ENCODE results near the gene BRD1. TPM values are rescaled to one million over a fixed set of nuclear protein-coding genes. Genes with fewer than 3 reads are reported as not detected.
A peak's percentile ranks its signal among the peaks of the same experiment; 100 is the strongest.
"Not testable (repeated sequence)": the region's sequence is repeated elsewhere in the genome, so short reads cannot be mapped to it uniquely, and the experiment has no call there.

The BRD1 gene
- total and polyA plus RNA-seq, 8 donors, result 10.0 to 92.4 (median 30.4) TPM

GRCh38 chr22:49856343-49856742 lies 28.7 kb upstream of the BRD1 start:
- no peaks in the 10 kb centered on the region for H3K9me3 ChIP-seq
- WGBS, 5 donors, result 83 to 87% (median 86%) methylated on average over 15 to 18 of the region's 23 CpGs
- intact Hi-C loops (cut with DNase I; ENCODE audit: low total_unique reads), result no loop called here
- H3K27me3 ChIP-seq, result peaks cover 0 to 5% (median 0%) of the 10 kb centered on the region in 3 donors
- H3K36me3 ChIP-seq, result peaks cover 0 to 7% (median 0%) of the 10 kb centered on the region in 4 donors
- DNase-seq, result no peak
- no peak overlapping the region for H3K4me3 ChIP-seq
- H3K27ac ChIP-seq, result no peak overlapping the region
- TF ChIP-seq POLR2A (IDR thresholded peaks at IDR 0.05) (no peak), EP300 (IDR thresholded peaks at IDR 0.05) (no peak), CTCF (IDR thresholded peaks at IDR 0.05) (no peak), POLR2AphosphoS5 (IDR thresholded peaks at IDR 0.05) (no peak)
- H3K4me1 ChIP-seq, result peaks cover 15 to 44% (median 39%) of the 10 kb centered on the region in 4 donors

- intact Hi-C loops (cut with DNase I; ENCODE audit: low total_unique reads), result no loop called here
- 12 to 36% (median 21%) methylated on average over 9 of the region's 9 CpGs for WGBS, 5 donors
- Histone ChIP-seq H3K27me3 (peaks cover 0 to 12% (median 4%) of the 10 kb centered on the region in 3 donors), H3K9me3 (no peaks in the 10 kb centered on the region), H3K27ac (peak overlapping the region; percentile 6 to 86 (median 76)), H3K4me1 (peaks cover 15 to 42% (median 39%) of the 10 kb centered on the region in 4 donors), H3K36me3 (peaks cover 0 to 7% (median 0%) of the 10 kb centered on the region in 4 donors), H3K4me3 (peak overlapping the region in 3 of 4 donors; percentile 68 to 89 (median 70))
- TF ChIP-seq POLR2AphosphoS5 (IDR thresholded peaks at IDR 0.05), result peak in 1 of 3 donors; percentile 8
- TF ChIP-seq POLR2A (IDR thresholded peaks at IDR 0.05), result no peak
- DNase-seq, result peak in 1 of 2 donors; percentile 54
Observed at GRCh38 chr22:49855251-49855911, 27.7 kb upstream of the BRD1 start.

GRCh38 chr22:49853981-49854831 lies 26.5 kb upstream of the BRD1 start:
- peaks cover 23 to 53% (median 48%) of the 10 kb centered on the region in 4 donors for H3K4me1 ChIP-seq
- peaks cover 7 to 23% (median 16%) of the 10 kb centered on the region in 3 donors for H3K27me3 ChIP-seq
- peak overlapping the region; percentile 58 to 89 (median 69) for H3K4me3 ChIP-seq
- H3K36me3 ChIP-seq, result peaks cover 0 to 7% (median 0%) of the 10 kb centered on the region in 4 donors
- no peaks in the 10 kb centered on the region for H3K9me3 ChIP-seq
- whole genome bisulfite sequencing, 5 donors, result 0 to 1% (median 0%) methylated on average over 22 to 91 of the region's 101 CpGs
- peak overlapping the region; percentile 62 to 95 (median 76) for H3K27ac ChIP-seq
- TF ChIP-seq EP300 (IDR thresholded peaks at IDR 0.05) (no peak), CTCF (IDR thresholded peaks at IDR 0.05) (no peak), POLR2A (IDR thresholded peaks at IDR 0.05) (no peak), POLR2AphosphoS5 (IDR thresholded peaks at IDR 0.05) (no peak)
- intact Hi-C loops (cut with DNase I; ENCODE audit: low total_unique reads), result no loop called here
- peak in 1 of 2 donors; percentile 70 for DNase-seq

GRCh38 chr22:49852898-49853894 lies 25.5 kb upstream of the BRD1 start, which contains the start of gene ZBED4:
TSS of gene ZBED4 (plus strand) at chr22:49853844. CDS start at chr22:49883663, 29,819 bp downstream.
- H3K27me3 ChIP-seq, result peaks cover 15 to 33% (median 26%) of the 10 kb centered on the region in 3 donors
- peaks cover 0 to 7% (median 0%) of the 10 kb centered on the region in 4 donors for H3K36me3 ChIP-seq
- peak within 1 kb of the TSS; percentile 90 to 98 (median 95) for H3K27ac ChIP-seq
- no peaks in the 10 kb centered on the region for H3K9me3 ChIP-seq
- H3K4me1 ChIP-seq, result peaks cover 33 to 63% (median 58%) of the 10 kb centered on the region in 4 donors
- peak; percentile 99 for DNase-seq
- WGBS, 5 donors, result 0 to 2% (median 1%) methylated on average over 49 to 115 of the region's 127 CpGs
- peak within 1 kb of the TSS; percentile 68 to 89 (median 71) for H3K4me3 ChIP-seq
- intact Hi-C loops (cut with DNase I; ENCODE audit: low total_unique reads), result no loop called here
- TF ChIP-seq POLR2AphosphoS5 (IDR thresholded peaks at IDR 0.05), result peak; percentile 85 to 88 (median 87)
- TF ChIP-seq POLR2A (IDR thresholded peaks at IDR 0.05), result no peak

GRCh38 chr22:49852568-49852897 lies 24.9 kb upstream of the BRD1 start:
- peaks cover 17 to 40% (median 32%) of the 10 kb centered on the region in 3 donors for H3K27me3 ChIP-seq
- intact Hi-C loops (cut with DNase I; ENCODE audit: low total_unique reads); H3K9me3 ChIP-seq; DNase-seq; H3K36me3 ChIP-seq: not testable (repeated sequence)
- WGBS, 5 donors, result 31 to 51% (median 45%) methylated on average over 13 of the region's 13 CpGs
- peaks cover 36 to 67% (median 63%) of the 10 kb centered on the region in 4 donors for H3K4me1 ChIP-seq
- H3K4me3 ChIP-seq, result peak overlapping the region; percentile 57 to 89 (median 65)
- H3K27ac ChIP-seq, result peak overlapping the region; percentile 90 to 98 (median 95)
